NOMO-1 treated with DMSO at 0.1 percent for 48 hours (cell line): ENCODE results near the gene EVX2.

Experiments used
- DNase-seq: peaks from one replicate; lab custom pipeline; 2025; ENCODE audit not compliant: unreplicated experiment; lab: John Stamatoyannopoulos, UW

EVX2 gene

GRCh38 chr2:176082824-176083751 lies 674 bp downstream of the EVX2 start:
- DNase-seq, result no peak

DNA sequence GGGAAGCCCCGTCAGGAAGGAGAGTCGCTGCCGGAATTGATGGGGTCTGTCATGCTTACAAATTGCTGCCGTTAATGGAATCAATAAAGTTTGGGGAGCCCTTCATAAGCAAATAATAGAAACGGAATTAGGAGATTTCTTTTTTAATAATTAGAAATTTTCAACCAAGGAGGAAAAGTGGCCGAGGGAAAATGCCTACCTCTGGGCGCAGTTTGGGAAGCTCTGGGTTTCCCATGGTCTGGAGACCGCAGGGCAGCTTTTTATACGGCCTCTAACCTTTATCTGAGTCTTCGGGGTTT lies 1.3 kb downstream of the EVX2 start:
- DNase-seq, result no peak

DNA sequence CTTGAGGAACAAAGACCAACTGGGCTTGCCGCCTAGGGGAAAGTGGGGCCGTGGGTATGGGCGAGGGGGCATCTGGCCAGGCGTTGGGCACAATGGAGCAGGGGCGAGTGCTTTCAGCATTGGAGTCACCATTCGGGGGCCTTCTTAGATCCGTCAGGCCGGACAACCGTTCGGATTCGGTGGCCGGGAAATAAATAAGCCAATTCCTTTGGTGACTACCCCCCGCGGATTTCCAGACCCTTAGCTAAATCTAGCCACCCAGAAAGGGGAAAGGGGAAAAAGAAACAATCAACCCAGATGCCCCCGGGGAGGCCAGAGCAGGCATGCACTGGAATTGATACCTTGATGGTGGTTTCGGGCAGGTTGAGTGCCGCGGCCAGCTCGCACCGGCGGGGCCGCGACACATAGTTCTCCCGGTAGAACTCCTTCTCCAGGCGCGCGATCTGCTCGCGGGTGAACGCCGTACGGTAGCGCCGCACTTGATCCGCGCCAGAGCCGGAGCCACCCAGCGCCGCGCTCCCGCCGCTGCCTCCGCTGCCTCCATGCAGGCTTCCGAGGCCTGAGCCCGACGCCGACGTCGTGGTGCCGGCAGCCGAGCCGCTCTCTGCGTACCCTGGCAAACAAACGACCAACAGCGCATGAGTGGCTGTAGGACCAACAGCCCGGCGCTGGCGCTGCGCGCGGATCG lies 1.8 kb downstream of the EVX2 start:
- DNase-seq, result no peak

DNA sequence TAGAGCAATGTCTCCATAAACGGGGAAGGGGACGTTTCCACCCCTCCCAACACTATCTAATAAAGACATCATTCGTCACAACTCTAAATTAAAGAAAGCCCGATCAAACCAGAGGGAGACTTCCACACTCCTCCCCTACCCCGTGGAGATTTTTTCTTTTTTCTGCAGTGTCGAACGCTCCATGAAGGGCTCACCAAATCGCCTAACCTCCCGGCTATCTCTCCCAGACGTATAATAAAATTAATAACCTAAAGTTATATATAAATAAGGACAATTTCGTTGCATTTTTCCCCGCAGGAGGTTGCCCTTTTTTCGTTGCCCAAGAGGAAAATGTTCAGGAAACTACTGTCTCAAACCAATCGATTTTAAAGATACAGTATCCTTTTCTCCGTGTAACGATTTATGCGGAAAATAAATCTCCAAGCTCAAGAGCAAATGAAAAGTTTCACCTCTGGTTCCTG lies 2.4 kb downstream of the EVX2 start:
- DNase-seq, result no peak

GRCh38 chr2:176080540-176081375 lies 3.0 kb downstream of the EVX2 start:
- DNase-seq, result no peak

DNA sequence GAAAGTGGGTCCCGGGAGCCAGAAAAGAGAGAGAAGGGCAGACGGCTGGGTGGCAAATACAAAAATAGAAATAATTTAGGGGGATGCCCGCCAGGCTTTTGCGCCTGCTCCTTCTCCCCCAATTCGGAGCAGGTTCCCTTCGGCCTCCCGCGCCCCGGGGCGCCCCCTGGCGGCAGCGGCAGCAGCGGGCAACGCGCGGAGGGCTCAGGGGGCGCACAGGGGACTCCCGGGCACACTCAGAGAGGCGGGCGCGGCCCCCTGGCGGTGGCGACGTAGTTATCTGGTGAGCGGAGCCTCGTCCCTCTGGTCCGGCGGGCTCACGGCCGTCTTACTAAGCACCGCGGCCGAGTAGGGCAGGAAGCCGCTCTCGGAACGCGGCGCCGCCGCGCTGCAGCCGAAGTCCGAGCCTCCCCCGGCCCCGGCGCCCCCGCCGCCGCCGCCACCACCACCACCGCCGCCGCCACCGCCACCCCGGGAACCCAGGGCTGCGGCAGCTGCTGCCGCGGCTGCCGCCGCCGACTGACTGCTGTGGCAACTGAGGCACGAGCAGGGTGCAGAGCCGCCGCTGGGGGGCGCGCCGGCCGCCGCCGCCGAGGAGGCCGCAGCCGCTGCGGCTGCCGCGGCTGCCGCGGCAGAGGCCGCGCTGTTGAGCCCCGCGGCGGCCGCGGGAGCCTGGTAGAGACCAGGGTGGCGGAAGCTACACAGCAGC lies 3.8 kb downstream of the EVX2 start:
- DNase-seq, result no peak

- no peak for DNase-seq
These were observed 4.4 kb downstream of the EVX2 start for GRCh38 chr2:176079285-176079830.

DNA sequence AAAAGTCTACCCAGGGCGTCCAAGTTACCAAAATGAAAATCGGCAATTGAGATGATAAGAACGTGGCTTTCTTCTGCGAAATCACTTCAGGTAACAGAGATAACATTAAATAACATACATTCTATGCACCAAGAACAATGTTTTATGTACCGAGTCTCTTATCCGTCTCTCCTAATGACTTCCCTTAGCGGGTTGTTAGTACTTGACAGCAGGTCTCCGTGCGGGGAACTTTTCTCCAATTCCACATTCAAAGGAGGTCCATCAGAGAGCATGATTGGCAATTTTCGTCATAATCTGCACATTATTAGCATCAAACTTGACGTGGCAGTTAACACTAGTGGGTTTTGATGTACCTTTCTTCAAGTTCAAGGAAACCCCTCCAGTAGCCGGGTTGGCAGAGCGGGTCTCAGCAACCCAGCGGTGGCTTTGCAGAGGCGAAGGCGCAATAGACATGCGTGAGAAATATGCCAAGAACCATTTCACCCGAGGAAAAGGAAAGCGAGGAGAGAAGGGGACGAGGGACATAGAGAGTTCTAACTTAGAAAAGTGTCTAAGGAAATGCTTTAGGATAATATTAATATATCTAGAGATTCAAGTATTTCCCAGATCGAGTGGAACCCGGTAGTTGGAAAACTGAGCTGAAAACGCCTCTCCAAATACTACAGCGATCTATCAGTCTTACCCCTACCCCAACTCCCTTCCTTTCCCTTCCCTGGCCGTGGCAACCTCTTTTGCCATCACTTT lies 5.0 kb downstream of the EVX2 start:
- DNase-seq, result no peak

DNA sequence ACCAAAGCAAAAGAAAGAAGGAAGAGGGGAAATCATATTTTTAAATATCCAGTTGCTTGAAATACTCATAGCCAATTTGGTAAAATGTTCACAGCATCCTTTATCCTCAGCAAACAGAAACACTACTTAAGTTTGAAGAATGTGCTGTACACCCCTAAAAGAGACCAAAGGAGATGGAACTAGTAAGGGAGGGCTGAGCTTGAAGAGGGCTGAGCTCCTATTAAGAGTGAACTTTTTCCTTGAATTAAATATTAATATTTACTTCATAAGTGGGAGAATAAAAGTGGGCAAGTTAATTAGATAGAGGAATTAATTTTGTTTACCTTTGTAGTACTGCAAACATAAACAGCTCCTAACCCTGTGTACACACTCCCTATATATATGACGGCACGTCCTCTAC lies 7.0 kb downstream of the EVX2 start:
- DNase-seq, result no peak

GRCh38 chr2:176076063-176076462 lies 7.7 kb downstream of the EVX2 start:
- no peak for DNase-seq

GRCh38 chr2:176075481-176075880 lies 8.3 kb downstream of the EVX2 start:
- DNase-seq, result no peak

DNA sequence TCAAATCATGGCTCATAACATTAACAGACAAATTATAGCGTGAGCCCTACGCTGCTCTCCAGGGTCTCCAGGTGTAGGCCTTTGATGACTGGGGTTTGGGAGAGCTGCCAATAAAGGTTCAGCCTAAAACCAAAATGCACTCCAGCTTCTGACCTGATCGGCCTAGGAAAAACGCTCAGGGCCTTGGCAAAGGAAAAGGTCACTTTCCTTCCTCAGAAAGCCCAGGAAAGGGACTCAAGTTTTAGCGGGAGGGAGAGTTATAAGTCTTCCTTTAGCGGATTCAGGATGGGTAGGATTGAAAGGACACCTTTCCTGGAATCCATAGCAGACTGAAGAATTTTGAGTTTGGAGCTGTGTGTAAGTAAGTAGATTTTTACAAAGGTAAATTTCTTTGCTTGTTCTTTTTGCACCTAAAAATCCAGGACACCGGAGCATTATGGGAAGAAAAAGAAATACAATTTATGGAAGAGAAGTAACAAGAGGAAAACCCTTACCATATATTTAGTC lies 8.8 kb downstream of the EVX2 start:
- DNase-seq, result no peak

GRCh38 chr2:176072951-176073904 lies 10.5 kb downstream of the EVX2 start:
- DNase-seq, result no peak

- DNase-seq, result no peak
These were observed 11.5 kb downstream of the EVX2 start for GRCh38 chr2:176072292-176072669.

DNA sequence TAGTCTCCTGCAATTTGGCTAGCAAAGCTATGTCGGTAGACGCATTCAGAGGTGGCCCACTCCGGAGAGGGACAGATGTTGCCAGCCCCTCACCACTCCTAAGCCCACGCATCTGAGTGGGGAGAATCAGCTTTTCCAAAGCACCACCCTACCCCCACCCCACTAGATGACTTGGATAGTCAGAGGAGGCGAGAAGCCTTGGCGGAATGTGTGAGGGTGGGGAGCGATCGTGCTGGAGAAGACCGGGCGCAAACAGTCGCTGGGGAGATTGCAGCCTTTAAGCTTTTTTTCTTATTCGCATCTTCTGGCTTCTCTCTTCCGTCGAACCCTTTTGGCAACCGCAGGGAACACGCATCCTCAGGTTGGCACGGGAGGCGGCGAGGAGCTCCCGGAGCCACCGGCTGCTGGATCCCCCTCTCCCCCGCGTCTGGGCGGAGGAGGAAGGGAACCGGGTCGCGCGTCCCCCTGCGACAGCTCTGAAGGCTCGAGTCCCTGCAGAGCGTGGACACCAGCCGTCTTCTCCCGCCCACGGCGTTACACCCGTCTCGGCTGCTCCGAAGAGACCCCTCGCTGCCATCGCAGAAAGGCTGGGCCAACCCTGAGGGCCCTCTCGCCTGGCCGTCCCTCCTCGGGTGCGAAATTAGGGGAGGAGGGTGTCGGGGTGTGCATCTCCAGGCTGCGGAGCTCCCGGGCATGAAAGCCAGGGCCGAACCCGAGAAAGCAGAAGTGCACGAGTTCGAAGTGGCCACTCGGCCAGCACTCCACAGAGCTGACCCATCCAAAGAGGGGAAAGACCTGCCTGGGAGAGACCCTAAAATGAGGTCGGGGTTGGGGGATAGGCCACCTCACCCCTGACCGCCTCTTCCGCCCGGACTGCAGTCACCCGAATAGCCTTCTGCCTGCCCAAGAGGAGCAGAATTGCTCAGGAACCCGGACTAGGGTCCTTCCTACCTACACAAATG lies 12.2 kb downstream of the EVX2 start:
- no peak for DNase-seq

DNA sequence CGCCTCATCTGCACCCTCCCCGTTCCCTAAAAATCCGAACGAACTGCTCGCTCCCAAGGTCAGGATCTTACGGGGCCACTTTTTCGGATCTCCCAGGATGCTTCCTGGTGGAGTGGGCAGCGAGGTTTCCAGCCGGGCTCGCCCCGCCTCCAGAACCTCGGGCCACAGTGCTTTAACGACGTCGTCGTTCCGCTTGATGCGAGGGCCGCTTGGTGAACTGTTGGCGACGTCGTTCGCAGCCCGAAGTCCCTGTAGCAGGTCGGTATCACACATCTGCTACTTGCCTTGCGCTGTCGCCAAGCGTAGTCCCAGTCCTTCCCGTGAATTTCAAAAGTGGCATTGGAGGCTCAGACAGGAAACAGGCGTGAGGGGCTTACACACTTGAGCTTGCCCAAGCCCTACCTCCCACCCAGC lies 15.3 kb downstream of the EVX2 start:
- no peak for DNase-seq

DNA sequence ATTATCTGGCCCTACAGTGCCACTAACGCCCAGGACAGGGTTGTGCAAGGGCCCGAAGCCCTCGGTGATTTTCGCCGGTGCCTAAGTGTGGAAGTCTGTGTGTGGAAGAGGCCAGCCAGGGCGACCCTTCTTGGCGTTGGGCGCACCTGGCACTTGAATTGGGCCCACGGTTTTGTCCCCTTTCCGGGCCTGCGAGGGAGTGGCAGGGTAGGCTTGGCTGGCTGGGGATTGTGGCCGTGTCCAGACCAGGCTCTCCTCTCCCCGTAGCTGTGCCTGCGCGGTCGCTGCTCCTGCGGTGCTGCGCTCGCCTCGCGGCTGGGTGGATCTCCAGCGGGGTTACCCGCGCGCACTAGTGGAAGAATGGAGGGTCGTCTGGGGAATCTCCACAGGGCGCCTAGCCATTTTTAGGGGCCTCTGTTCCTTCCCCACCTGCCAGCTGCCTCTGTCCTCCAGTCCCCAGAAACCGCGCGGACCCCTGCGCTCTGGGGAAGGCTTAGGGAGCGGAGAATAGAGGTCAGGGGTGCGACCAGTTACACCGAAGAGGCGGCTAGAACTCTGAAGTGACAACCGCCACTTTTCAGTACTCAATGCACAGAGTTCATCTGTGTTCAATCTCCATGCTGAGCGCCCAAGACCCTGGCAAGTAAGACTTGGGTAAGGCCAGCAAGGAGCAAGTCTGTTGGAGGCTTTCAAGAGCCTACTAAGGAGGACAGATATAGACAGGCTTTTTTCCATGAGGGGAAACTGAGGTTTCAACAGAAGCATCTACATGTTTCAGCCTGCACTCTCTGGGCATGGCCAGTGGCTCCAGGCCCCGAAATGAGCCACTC lies 16.0 kb downstream of the EVX2 start:
- no peak for DNase-seq
